ENCODE measurements around the gene CDK11B.
"Not testable (repeated sequence)": the region's sequence is repeated elsewhere in the genome, so short reads cannot be mapped to it uniquely, and the experiment has no call there.

CDK11B gene

GRCh38 chr1:1596493-1597274, 62.1 kb downstream of the CDK11B start:
- Mint-ChIP-seq H3K9me3 (ENCODE audit: low read depth) (no peaks in the 10 kb centered on the region), H3K4me1 (ENCODE audit: low read depth) (peaks cover 8% of the 10 kb centered on the region), H3K27ac (no peak overlapping the region), H3K36me3 (no peaks in the 10 kb centered on the region), H3K4me3 (no peak overlapping the region), H3K27me3 (no peaks in the 10 kb centered on the region)

GRCh38 chr1:1595341-1595740, 63.5 kb downstream of the CDK11B start:
- not testable (repeated sequence) for H3K27ac Mint-ChIP-seq; H3K9me3 Mint-ChIP-seq (ENCODE audit: low read depth); H3K36me3 Mint-ChIP-seq; H3K27me3 Mint-ChIP-seq; H3K4me3 Mint-ChIP-seq; H3K4me1 Mint-ChIP-seq (ENCODE audit: low read depth)

DNA sequence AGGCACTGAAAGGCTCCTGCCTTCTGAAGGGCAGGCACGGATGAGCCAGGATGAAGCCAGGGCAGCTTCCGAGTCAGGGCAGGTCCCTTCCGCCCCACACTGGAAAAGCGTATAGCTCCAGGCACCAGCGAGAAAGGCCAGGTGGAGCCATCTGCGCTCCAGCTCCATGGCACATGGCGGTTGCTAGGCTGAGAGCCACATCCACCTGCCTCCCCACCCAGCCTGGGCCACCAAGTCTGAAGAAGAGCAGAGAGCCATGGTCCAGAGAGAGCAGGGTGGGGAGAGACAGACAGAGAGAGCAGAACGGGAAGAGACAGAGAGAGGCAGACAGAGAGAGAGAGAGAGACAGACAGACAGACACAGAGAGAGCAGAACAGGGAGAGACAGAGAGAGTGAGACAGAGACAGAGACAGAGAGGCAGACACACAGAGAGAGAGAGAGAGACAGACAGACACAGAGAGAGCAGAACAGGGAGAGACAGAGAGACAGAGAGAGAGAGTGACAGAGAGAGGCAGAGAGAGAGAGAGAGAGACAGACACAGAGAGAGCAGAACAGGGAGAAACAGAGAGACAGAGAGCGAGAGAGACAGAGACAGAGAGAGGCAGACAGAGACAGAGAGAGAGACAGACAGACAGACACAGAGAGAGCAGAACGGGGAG, 64.1 kb downstream of the CDK11B start:
- no peaks in the 10 kb centered on the region for H3K9me3 Mint-ChIP-seq (ENCODE audit: low read depth)
- H3K4me3 Mint-ChIP-seq, result no peak overlapping the region
- H3K4me1 Mint-ChIP-seq (ENCODE audit: low read depth), result peaks cover 8% of the 10 kb centered on the region
- no peaks in the 10 kb centered on the region for H3K27me3 Mint-ChIP-seq
- no peak overlapping the region for H3K27ac Mint-ChIP-seq
- H3K36me3 Mint-ChIP-seq, result no peaks in the 10 kb centered on the region

GRCh38 chr1:1593834-1594601, 64.8 kb downstream of the CDK11B start:
- no peak overlapping the region for H3K27ac Mint-ChIP-seq

GRCh38 chr1:1591452-1591851, 67.4 kb downstream of the CDK11B start:
- H3K27ac Mint-ChIP-seq, result no peak overlapping the region
- no peaks in the 10 kb centered on the region for H3K4me1 Mint-ChIP-seq (ENCODE audit: low read depth)
- no peaks in the 10 kb centered on the region for H3K9me3 Mint-ChIP-seq (ENCODE audit: low read depth)
- no peaks in the 10 kb centered on the region for H3K36me3 Mint-ChIP-seq
- H3K27me3 Mint-ChIP-seq, result peaks cover 2% of the 10 kb centered on the region
- H3K4me3 Mint-ChIP-seq, result no peak overlapping the region

More at GRCh38 chr1:1593834-1594601, 64.8 kb downstream of the CDK11B start:
- H3K4me3 Mint-ChIP-seq, result no peak overlapping the region
- peaks cover 7% of the 10 kb centered on the region for H3K4me1 Mint-ChIP-seq (ENCODE audit: low read depth)
- no peaks in the 10 kb centered on the region for H3K27me3 Mint-ChIP-seq
- no peaks in the 10 kb centered on the region for H3K36me3 Mint-ChIP-seq
- no peaks in the 10 kb centered on the region for H3K9me3 Mint-ChIP-seq (ENCODE audit: low read depth)
